Cardiac muscle cell (in vitro differentiated cells and primary cell): Measurements from ENCODE around the gene FAM221B. TPM values are rescaled to one million over a fixed set of nuclear protein-coding genes. Genes with fewer than 3 reads are reported as not detected.
A peak's percentile ranks its signal among the peaks of the same experiment; 100 is the strongest.

ENCODE experiments used
- DNase-seq, 2 donors: peaks; one replicate each; pipeline versions ENCODE4 v3.0.0 to v3.0.0-alpha.2; 2010 to 2017; ENCODE audit warnings: low read depth in 1 of 2, low spot score in 1 of 2
- H3K27ac ChIP-seq: fragments of 200-600 bp; sonication (generic); 2 replicates; pipeline ENCODE4 v1.5.1; 2016
- H3K27me3 ChIP-seq: fragments of 200-600 bp; sonication (generic); 2 replicates; pipeline ENCODE4 v1.6.0; 2016; ENCODE audit warnings: control low read depth
- H3K36me3 ChIP-seq: fragments of 200-600 bp; sonication (generic); 2 replicates; pipeline ENCODE4 v1.5.1; 2016; ENCODE audit warnings: control low read depth
- H3K4me1 ChIP-seq: fragments of 200-600 bp; sonication (generic); 2 replicates; pipeline ENCODE4 v1.8.1; 2017; ENCODE audit warnings: low read depth, mild to moderate bottlenecking, mixed run types
- H3K4me3 ChIP-seq: fragments of 200-600 bp; sonication (generic); 2 replicates; pipeline ENCODE4 v1.5.1; 2016; ENCODE audit warnings: mild to moderate bottlenecking
- H3K9me3 ChIP-seq: fragments of 200-600 bp; sonication (generic); 2 replicates; pipeline ENCODE4 v1.5.1; 2017; ENCODE audit warnings: low read depth, mild to moderate bottlenecking, control low read depth
- CTCF ChIP-seq: IDR thresholded peaks from 2 replicates; pipeline ENCODE4 v1.5.1; 2012; ENCODE audit warnings: low read depth, mild to moderate bottlenecking, low read length
- polyA plus RNA-seq: library from polyadenylated mRNA; unstranded; fragments of >200 nt; fragmentation: Nextera tagmentation; extraction: Ambion mirVana; gene quantifications from 2 replicates; pipeline ENCODE4 v1.2.1, GENCODE V29; 2016
- total RNA-seq: library from RNA; depleted of rRNA; stranded (reverse); fragments of >200 nt; gene quantifications from 2 replicates; pipeline ENCODE4 v1.2.3, GENCODE V29; 2016

The FAM221B gene
- total and polyA plus RNA-seq, 2 experiments from 2014 or later = 0.66 TPM; not detected in 1

- peak in 1 of 2 donors; percentile 62 for DNase-seq
- TF ChIP-seq CTCF = no peak
- no peaks in the 10 kb centered on the region for H3K36me3 ChIP-seq
- no peak overlapping the region for H3K4me3 ChIP-seq
- no peaks in the 10 kb centered on the region for H3K27me3 ChIP-seq
- peaks cover 14% of the 10 kb centered on the region for H3K4me1 ChIP-seq
- no peaks in the 10 kb centered on the region for H3K9me3 ChIP-seq
- H3K27ac ChIP-seq = no peak overlapping the region
Measured at GRCh38 chr9:35827486-35827885, 1.0 kb downstream of the FAM221B start.

- H3K27me3 ChIP-seq = no peaks in the 10 kb centered on the region
Measured at GRCh38 chr9:35826071-35826701, 2.3 kb downstream of the FAM221B start.

GRCh38 chr9:35822926-35823325 is 5.6 kb downstream of the FAM221B start:
- no peaks in the 10 kb centered on the region for H3K36me3 ChIP-seq
- no peak for TF ChIP-seq CTCF
- no peaks in the 10 kb centered on the region for H3K4me1 ChIP-seq
- H3K27me3 ChIP-seq = no peaks in the 10 kb centered on the region
- no peak for DNase-seq
- H3K9me3 ChIP-seq = no peaks in the 10 kb centered on the region
- H3K4me3 ChIP-seq = no peak overlapping the region
- no peak overlapping the region for H3K27ac ChIP-seq

More at GRCh38 chr9:35826071-35826701, 2.3 kb downstream of the FAM221B start:
- Histone ChIP-seq H3K27ac (no peak overlapping the region), H3K36me3 (no peaks in the 10 kb centered on the region), H3K4me1 (peaks cover 12% of the 10 kb centered on the region), H3K9me3 (no peaks in the 10 kb centered on the region), H3K4me3 (no peak overlapping the region)
- peak; percentile 52 to 80 for DNase-seq
- TF ChIP-seq CTCF = peak; percentile 94

GRCh38 chr9:35820076-35820475 is 8.5 kb downstream of the FAM221B start:
- H3K36me3 ChIP-seq = no peaks in the 10 kb centered on the region
- no peak overlapping the region for H3K4me3 ChIP-seq
- H3K27ac ChIP-seq = no peak overlapping the region
- DNase-seq = peak in 1 of 2 donors; percentile 72
- H3K27me3 ChIP-seq = no peaks in the 10 kb centered on the region
- H3K4me1 ChIP-seq = no peaks in the 10 kb centered on the region
- TF ChIP-seq CTCF = no peak
- no peaks in the 10 kb centered on the region for H3K9me3 ChIP-seq

- Histone ChIP-seq H3K4me3 (no peak overlapping the region), H3K4me1 (peaks cover 9% of the 10 kb centered on the region), H3K9me3 (no peaks in the 10 kb centered on the region), H3K36me3 (no peaks in the 10 kb centered on the region), H3K27me3 (no peaks in the 10 kb centered on the region), H3K27ac (no peak overlapping the region)
- no peak for TF ChIP-seq CTCF
- no peak for DNase-seq
Measured at GRCh38 chr9:35818341-35818740, 10.2 kb downstream of the FAM221B start.
